Activated CD4-positive, alpha-beta T cell treated with anti-CD3 and anti-CD28 coated beads, Interleukin-2, amount 10 ng/mL, durations not matched to agents 24 days and 14 days (primary cell): ENCODE results near the gene CD84. TPM values are rescaled to one million over a fixed set of nuclear protein-coding genes. Genes with fewer than 3 reads are reported as not detected.
"Not testable (repeated sequence)": the region's sequence is repeated elsewhere in the genome, so short reads cannot be mapped to it uniquely, and the experiment has no call there.

Source experiments
- DNase-seq: peaks from one replicate; pipeline ENCODE4 v3.0.0; 2022
- H3K27ac Mint-ChIP-seq: one replicate; pipeline ENCODE4 v1.8.0; 2022; ENCODE audit warnings: mild to moderate bottlenecking, mixed read lengths
- H3K27me3 Mint-ChIP-seq: one replicate; pipeline ENCODE4 v1.8.0; 2022; ENCODE audit warnings: mixed read lengths
- H3K36me3 Mint-ChIP-seq: one replicate; pipeline ENCODE4 v1.8.0; 2022; ENCODE audit warnings: low read depth, mild to moderate bottlenecking, mixed read lengths
- H3K4me1 Mint-ChIP-seq: one replicate; pipeline ENCODE4 v1.8.0; 2021; ENCODE audit warnings: mixed read lengths
- H3K4me3 Mint-ChIP-seq: one replicate; pipeline ENCODE4 v1.8.0; 2022; ENCODE audit warnings: mild to moderate bottlenecking, moderate library complexity, mixed read lengths
- H3K9me3 Mint-ChIP-seq: one replicate; pipeline ENCODE4 v1.8.0; 2021; ENCODE audit warnings: mixed read lengths
- intact Hi-C: fragments of 100-400 bp; cut with micrococcal nuclease; formaldehyde crosslinking; loops from one replicate; pipeline ENCODE4 v1.15.1; 2023
- total RNA-seq: library from RNA; stranded (reverse); gene quantifications from 2 replicates; pipeline ENCODE4 v1.2.3, GENCODE V29; 2022

Gene CD84, protein sequence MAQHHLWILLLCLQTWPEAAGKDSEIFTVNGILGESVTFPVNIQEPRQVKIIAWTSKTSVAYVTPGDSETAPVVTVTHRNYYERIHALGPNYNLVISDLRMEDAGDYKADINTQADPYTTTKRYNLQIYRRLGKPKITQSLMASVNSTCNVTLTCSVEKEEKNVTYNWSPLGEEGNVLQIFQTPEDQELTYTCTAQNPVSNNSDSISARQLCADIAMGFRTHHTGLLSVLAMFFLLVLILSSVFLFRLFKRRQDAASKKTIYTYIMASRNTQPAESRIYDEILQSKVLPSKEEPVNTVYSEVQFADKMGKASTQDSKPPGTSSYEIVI
- 17.3 and 17.7 TPM in 2 replicates for total RNA-seq

DNA sequence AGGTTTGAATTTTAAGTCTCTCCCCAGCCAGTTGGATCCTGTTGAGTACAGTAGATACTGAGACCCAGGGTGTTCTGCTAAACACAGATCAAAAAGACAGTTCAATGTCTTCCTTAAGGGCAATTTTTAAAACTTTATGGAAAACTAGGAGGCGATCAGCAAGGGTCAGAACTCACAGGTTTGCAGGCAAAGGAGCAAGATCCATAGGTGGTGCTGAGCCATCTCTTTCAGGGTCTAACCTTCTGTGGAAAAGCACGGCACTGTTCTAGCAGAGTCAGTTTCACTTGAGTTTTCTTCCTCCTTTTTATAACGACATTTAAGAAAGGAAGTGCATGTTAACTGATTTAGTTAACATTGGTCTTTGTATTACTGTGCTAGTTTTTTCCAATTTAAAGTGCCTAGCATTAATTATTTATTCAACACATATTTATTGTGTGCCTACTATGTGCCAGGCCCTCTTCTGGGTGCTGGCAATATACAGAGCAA is at the start of gene CD84:
Gene CD84 (minus strand): TSS at position 281 of the 486 bp plus-strand sequence. CDS start 59 bp downstream, at position 222.
- Mint-ChIP-seq H3K4me1 (peaks cover 69% of the 10 kb centered on the region), H3K4me3 (peak within 1 kb of the TSS; percentile 88), H3K9me3 (peaks cover 13% of the 10 kb centered on the region), H3K27ac (peak within 1 kb of the TSS; percentile 92), H3K36me3 (peaks cover 18% of the 10 kb centered on the region), H3K27me3 (no peaks in the 10 kb centered on the region)
- intact Hi-C loops = no loop called here
- DNase-seq = peak; percentile 76

DNA sequence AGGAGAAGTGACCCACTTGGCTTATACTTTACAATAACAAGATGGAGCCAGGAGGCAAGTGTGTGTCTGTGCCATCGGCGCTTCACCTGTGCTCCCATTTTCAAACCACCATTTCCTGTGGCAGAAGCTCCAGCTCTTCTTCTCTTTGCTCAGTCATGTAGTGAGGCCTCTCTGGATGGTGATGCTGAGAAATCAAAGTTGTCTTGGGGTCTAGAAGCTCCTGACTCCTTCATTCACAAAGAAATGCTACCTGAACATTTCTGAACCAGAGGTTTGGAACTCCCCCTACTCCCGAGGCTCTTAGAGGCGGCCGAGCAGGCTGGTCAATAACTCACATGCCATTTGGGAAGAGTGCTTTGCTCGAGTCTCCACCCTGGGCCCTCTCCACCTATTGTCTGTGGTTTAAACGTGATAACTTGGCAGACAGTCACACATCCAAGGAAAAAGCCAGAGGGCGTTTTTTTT is 49.5 kb upstream of the CD84 start:
- H3K9me3 Mint-ChIP-seq = peaks cover 8% of the 10 kb centered on the region
- H3K4me3 Mint-ChIP-seq = peak overlapping the region; percentile 74
- intact Hi-C loops = loop anchor here (5.0 to 10.0 kb wide), 2 partner anchors 138 to 704 kb away; partner anchors contain the start of gene TAGLN2
- no peaks in the 10 kb centered on the region for H3K27me3 Mint-ChIP-seq
- no peak for DNase-seq
- peaks cover 84% of the 10 kb centered on the region for H3K36me3 Mint-ChIP-seq
- peaks cover 90% of the 10 kb centered on the region for H3K4me1 Mint-ChIP-seq
- H3K27ac Mint-ChIP-seq = peak overlapping the region; percentile 99

DNA sequence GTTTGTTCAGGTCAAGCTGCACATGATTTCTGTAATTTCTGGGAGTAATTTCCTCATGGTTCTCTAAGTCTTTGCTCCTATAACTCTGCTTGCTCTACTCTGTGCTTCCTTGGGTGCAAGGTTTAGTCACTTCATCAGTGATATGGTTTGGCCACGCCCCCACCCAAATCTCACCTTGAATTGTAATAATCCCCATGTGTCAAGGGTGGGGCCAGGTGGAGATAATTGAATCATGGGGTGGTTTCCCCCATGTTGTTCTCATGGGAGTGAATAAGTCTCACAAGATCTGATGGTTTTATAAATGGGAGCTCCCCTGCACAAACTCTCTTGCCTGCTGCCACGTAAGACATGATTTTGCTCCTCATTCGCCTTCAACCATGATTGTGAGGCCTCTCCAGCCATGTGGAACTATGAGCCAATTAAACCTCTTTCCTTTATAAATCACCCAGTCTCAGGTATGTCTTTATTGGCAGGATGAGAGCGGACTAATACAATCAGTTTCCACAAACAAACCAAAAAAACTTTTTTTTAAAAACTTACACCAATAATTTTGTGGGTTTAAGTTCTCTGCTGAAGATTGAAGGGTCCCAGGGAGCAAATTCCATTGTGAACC is 48.5 kb upstream of the CD84 start:
- H3K27me3 Mint-ChIP-seq, H3K9me3 Mint-ChIP-seq, DNase-seq: not testable (repeated sequence)
- intact Hi-C loops = loop anchor here (1.0 to 10.0 kb wide), 4 partner anchors 13 to 703 kb away; partner anchors contain the start of gene TAGLN2
- H3K27ac Mint-ChIP-seq = peak overlapping the region; percentile 99
- H3K4me1 Mint-ChIP-seq = peaks cover 90% of the 10 kb centered on the region
- peaks cover 84% of the 10 kb centered on the region for H3K36me3 Mint-ChIP-seq
- H3K4me3 Mint-ChIP-seq = peak overlapping the region; percentile 75

DNA sequence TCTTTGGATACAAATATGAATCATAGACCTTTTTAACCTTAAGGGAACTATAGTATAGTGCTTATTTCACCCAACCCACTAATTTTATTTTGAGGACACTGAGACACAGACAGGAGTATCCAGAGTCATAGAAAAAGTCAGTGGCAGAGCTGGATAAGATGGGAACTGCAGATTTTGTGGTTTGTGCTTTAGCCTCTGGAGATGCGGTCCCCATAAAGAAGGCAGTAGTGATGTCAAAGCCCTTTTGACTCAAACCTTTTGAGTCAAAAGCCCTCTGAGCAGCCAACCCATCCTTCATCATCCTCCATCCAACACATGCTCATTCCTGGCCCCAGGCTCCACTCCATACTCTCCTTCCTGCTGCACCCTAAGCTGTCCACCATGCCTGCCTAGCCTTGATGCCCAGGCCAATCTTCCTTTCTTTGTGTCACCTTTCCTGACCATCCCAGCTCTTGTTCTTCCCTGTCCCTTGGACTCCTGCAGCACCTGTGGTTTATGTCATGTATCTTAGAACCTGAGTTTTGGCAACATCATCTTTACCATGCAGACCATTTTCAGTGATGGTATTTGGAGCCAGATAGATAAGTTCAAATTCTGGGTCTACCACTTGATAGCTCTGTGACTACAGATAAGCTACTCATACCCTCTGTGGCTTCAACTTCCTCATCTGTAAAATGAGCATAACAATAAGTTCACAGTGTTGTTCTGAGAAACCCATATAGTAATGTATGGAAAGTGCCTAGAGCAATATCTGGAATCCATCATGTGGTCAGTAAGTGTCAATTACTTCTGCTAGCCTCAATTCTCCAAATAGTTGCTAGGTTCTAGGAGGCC is 47.4 kb upstream of the CD84 start:
- Mint-ChIP-seq H3K4me3 (peak overlapping the region; percentile 75), H3K27ac (peak overlapping the region; percentile 99), H3K27me3 (no peaks in the 10 kb centered on the region), H3K4me1 (peaks cover 92% of the 10 kb centered on the region), H3K36me3 (peaks cover 86% of the 10 kb centered on the region), H3K9me3 (peaks cover 8% of the 10 kb centered on the region)
- DNase-seq = no peak
- intact Hi-C loops = loop anchor here (1.0 to 10.0 kb wide), 4 partner anchors 14 to 702 kb away; partner anchors contain the start of gene TAGLN2

DNA sequence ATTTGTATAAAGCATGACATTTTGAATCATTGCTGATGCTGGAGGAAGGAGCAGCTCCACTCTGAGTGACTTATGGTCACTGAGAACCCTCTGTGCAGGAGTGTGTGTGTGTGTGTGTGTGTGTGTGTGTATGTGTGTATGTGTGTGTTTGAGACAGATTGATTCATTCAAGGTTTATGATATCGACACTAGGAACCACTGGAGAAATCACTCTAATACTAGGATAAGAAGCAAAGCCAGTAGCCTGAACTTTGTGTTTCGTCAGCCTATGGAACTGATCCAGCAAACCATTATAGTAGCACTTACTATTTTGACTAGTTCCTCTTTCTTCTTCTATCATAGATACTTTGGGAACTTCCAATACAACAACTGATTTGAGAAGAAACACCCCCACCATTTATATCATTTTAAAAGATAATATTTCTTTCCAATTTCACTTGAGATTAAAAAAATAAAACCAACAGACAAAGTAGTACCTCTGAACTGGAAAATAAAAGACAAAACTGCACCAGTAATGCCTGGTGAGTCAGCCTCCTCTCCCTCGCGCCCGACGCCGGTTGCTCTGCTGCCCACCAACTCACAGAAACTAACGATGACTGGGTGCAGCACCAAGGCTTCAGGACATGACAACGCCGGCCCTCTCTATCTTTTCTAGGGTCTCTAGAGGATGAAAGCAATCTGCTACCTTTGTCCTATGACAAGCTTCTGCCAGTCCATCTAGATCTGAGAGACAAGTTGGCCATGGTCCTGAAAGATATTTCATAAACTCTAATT is 46.6 kb upstream of the CD84 start:
- Mint-ChIP-seq H3K4me1 (peaks cover 90% of the 10 kb centered on the region), H3K27me3 (no peaks in the 10 kb centered on the region), H3K27ac (peak overlapping the region; percentile 99), H3K9me3 (peaks cover 8% of the 10 kb centered on the region), H3K36me3 (peaks cover 86% of the 10 kb centered on the region), H3K4me3 (peak overlapping the region; percentile 75)
- intact Hi-C loops = loop anchor here (2.0 to 10.0 kb wide), 3 partner anchors 141 to 701 kb away; partner anchors contain the start of gene TAGLN2
- peak; percentile 82 for DNase-seq

DNA sequence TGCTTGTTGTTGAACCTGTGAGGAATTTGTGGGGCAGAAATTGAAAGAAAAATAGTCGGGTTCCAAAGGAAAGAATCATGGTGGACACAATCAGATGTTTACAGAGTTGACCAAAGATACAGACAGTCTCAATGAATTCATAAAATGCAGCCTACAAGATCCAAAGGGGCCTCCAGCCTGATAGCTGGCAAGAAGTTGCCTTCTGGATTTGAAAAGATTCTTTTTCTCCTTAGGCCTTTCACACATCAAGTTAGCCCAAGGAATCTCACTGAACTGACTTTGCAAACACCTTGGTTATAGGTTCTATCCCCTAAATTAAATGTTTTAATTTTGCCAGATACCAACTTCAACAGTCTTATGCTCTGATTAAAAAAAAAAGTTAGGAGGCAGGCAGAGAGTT is 46.0 kb upstream of the CD84 start:
- DNase-seq = no peak
- peak overlapping the region; percentile 75 for H3K4me3 Mint-ChIP-seq
- H3K9me3 Mint-ChIP-seq = peaks cover 8% of the 10 kb centered on the region
- intact Hi-C loops = loop anchor here (5.0 to 10.0 kb wide), 2 partner anchors 142 to 701 kb away; partner anchors contain the start of gene TAGLN2
- H3K36me3 Mint-ChIP-seq = peaks cover 84% of the 10 kb centered on the region
- H3K27ac Mint-ChIP-seq = peak overlapping the region; percentile 99
- H3K27me3 Mint-ChIP-seq = no peaks in the 10 kb centered on the region
- H3K4me1 Mint-ChIP-seq = peaks cover 85% of the 10 kb centered on the region

DNA sequence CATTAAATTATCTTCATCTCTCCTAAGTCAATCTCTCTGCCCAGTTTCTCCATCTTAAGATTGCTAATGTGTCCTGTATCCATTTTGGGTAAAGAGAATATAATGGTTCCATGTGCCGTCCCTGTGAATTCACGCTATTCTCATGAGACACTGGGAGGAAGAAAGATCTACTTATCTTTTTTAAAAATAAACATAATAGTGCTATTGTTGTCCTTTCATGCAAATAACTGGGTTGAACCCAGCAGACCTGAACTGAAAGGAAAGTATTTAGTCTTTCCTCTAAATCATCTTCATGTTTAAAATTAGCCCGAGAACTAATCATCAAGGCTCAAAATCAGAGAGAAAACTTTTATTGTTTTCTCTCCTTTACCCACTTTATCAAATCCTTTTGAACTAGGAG is 45.2 kb upstream of the CD84 start:
- intact Hi-C loops = loop anchor here (5.0 to 10.0 kb wide), 2 partner anchors 362 to 700 kb away; partner anchors contain the start of genes DCAF8 and TAGLN2
- Mint-ChIP-seq H3K4me3 (peak overlapping the region; percentile 75), H3K4me1 (peaks cover 81% of the 10 kb centered on the region), H3K27ac (peak overlapping the region; percentile 99), H3K36me3 (peaks cover 86% of the 10 kb centered on the region), H3K9me3 (peaks cover 9% of the 10 kb centered on the region), H3K27me3 (no peaks in the 10 kb centered on the region)
- no peak for DNase-seq

DNA sequence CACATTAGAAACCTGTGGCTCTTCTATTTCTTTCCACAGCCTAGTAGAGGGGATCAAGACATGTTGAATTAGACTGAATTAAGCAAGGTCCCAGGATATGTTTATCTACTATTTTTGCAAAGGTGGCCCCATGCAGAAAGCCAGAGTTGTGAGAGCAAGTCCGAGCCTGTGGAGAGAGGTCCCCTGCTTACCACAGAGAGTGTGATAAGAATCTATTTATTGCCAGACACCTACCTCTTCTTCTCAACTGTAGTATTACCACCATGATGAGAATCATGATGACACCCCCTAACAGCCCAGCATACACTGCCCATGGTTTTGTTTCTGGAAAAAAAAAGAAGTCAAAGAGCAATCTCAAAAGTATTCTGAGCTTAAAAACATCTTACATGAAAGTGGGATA is 44.6 kb upstream of the CD84 start:
- DNase-seq = no peak
- H3K36me3 Mint-ChIP-seq = peaks cover 90% of the 10 kb centered on the region
- no peaks in the 10 kb centered on the region for H3K27me3 Mint-ChIP-seq
- peaks cover 84% of the 10 kb centered on the region for H3K4me1 Mint-ChIP-seq
- H3K9me3 Mint-ChIP-seq = peaks cover 15% of the 10 kb centered on the region
- intact Hi-C loops = loop anchor here (1.0 to 10.0 kb wide), 7 partner anchors 17 to 699 kb away; partner anchors contain the start of genes CD48, DCAF8 and TAGLN2
- peak overlapping the region; percentile 75 for H3K4me3 Mint-ChIP-seq
- peak overlapping the region; percentile 99 for H3K27ac Mint-ChIP-seq

DNA sequence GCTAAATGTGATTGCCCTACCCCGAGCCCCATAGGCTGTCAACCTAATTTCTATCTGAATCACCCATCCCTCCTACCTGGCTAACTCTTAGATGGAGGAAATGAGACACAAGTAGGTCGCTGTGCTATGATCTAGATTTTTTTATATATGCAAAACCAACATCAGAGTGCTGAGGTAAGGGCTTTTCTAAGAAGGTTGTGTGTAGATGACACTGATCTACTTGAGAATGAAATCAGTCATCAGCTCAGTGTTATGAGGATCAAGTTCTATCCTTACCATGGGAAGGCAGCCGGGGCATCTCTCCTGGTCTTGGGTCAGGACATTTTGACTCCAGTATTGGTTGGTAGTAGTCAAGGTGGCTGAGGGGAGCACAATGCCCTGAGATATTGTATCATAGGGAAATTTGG is 43.9 kb upstream of the CD84 start:
- Mint-ChIP-seq H3K36me3 (peaks cover 90% of the 10 kb centered on the region), H3K4me3 (peak overlapping the region; percentile 75), H3K9me3 (peaks cover 16% of the 10 kb centered on the region), H3K4me1 (peaks cover 83% of the 10 kb centered on the region), H3K27me3 (no peaks in the 10 kb centered on the region), H3K27ac (peak overlapping the region; percentile 99)
- intact Hi-C loops = loop anchor here (1.0 to 10.0 kb wide), 7 partner anchors 16 to 698 kb away; partner anchors contain the start of genes CD48, DCAF8 and TAGLN2
- peak; percentile 78 for DNase-seq

DNA sequence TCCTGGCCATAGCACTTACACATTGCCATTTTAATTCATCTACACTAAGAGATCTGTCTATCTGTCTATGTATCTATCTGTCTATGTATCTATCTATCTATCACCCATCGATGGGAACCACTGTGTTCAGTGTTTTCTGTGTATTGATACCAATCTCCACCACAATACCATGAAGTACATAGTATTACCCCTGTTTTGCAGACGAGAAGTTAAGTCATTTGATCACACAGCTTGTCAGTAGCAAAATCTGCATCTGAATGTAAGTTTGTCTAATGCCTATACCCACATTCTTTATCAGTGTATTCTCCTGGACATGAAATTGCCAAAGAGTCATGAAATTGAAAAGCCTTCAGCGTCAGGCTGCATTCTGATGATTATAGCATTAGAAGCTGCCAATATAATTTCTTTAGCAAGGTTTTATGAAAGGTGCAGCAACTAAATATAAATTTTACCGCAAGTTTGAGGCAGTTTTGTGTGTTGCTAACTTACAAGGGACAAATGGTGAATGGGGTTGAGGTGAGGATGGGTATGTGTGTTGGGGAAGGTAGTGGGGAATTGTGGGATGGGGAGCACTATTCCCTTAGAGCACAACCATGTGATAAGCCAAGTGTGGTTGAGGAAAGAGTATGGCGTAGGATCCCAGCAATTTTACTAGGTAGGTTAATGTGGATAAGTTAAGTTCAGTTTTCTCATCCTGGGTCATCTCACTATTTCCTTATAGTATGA is 43.4 kb upstream of the CD84 start:
- Mint-ChIP-seq H3K4me3 (peak overlapping the region; percentile 60), H3K27ac (peak overlapping the region; percentile 99), H3K36me3 (peaks cover 90% of the 10 kb centered on the region), H3K4me1 (peaks cover 82% of the 10 kb centered on the region), H3K9me3 (peaks cover 10% of the 10 kb centered on the region), H3K27me3 (no peaks in the 10 kb centered on the region)
- DNase-seq = no peak
- intact Hi-C loops = loop anchor here (1.0 to 10.0 kb wide), 7 partner anchors 16 to 698 kb away; partner anchors contain the start of genes CD48, DCAF8 and TAGLN2

DNA sequence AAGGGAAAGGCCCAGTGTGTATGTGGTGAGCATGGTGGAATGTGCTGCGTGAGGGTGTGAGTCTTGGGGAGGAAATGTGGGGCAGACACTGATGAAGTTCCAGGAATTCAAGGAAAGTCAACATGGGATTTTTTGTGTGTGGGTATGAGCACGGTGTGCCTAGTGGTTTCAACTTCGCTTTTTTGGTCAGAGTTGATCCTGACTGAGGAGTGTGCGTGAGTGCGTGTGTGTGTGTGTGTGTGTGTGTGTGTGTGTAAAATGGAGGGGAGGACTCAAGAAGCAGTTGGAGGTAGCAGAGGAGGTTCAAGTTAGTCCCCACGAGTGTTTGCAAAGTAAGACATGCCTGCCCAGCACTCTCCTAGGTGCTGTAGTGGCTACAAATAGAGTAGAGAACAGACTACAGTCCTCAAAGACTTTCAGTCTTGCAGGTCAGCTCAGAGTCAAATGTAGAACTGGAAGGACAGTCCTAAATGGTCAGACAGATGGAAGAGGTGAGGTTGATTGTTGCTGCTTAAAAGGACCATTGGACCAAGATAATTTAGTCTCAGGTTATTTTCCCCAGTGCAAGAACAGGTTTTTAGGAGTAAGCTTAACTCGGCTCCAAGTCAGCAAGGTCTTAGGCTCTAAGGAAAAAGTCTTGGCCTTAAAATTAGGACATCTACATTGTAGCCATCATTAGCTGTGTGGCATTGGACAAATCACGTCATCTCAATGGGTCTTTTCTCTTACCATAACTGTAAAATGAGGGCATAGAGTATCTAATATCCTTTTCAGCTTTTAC is 42.5 kb upstream of the CD84 start:
- peak overlapping the region; percentile 60 for H3K4me3 Mint-ChIP-seq
- DNase-seq = peak; percentile 80
- intact Hi-C loops = loop anchor here (2.0 to 10.0 kb wide), 5 partner anchors 15 to 697 kb away; partner anchors contain the start of genes DCAF8 and TAGLN2
- peaks cover 75% of the 10 kb centered on the region for H3K4me1 Mint-ChIP-seq
- peaks cover 88% of the 10 kb centered on the region for H3K36me3 Mint-ChIP-seq
- peak overlapping the region; percentile 99 for H3K27ac Mint-ChIP-seq
- H3K9me3 Mint-ChIP-seq = peaks cover 9% of the 10 kb centered on the region
- no peaks in the 10 kb centered on the region for H3K27me3 Mint-ChIP-seq
